Measurements from ENCODE around the gene EID1.
"Not testable (repeated sequence)": the region's sequence is repeated elsewhere in the genome, so short reads cannot be mapped to it uniquely, and the experiment has no call there.

- not testable (repeated sequence) for TF ChIP-seq CTCF (IDR thresholded peaks at IDR 0.05; ENCODE audit: insufficient read depth, low read depth, low read length); EZH2 (IDR thresholded peaks at IDR 0.05; ENCODE audit: insufficient read depth, low read length)
These were observed 31.4 kb downstream of the EID1 start for GRCh38 chr15:48909313-48909712.
